A673 (cell line): ENCODE results near the gene ATG10. TPM values are rescaled to one million over a fixed set of nuclear protein-coding genes. Genes with fewer than 3 reads are reported as not detected.

Source experiments
- BruUV-seq: library from RNA; stranded (reverse); fragments of 400-500 nt; replicated peaks from 2 replicates; lab custom pipeline; 2021; lab: Mats Ljungman, UMichigan
- CTCF ChIA-PET: fragments of 300-600 bp; sonication (Branson Sonifier 250); formaldehyde crosslinking; loops from one replicate; lab custom pipeline; 2022; ENCODE audit warnings: antibody characterized with exemption; lab: Charles Lee
- POLR2A ChIA-PET: fragments of 300-600 bp; sonication (Branson Sonifier 250); formaldehyde crosslinking; loops from one replicate; lab custom pipeline; 2022; ENCODE audit warnings: antibody characterized with exemption; ENCODE audit not compliant: low non-redundant PET; lab: Charles Lee
- DNase-seq: peaks from one replicate; pipeline ENCODE4 v3.0.0-alpha.2; 2015; ENCODE audit warnings: low spot score
- H3K27ac ChIP-seq: fragments of 200-600 bp; sonication (generic); 2 replicates; pipeline ENCODE4 v1.5.1; 2016; ENCODE audit warnings: mixed run types, low read depth, mild to moderate bottlenecking, mixed read lengths, antibody characterized with exemption, low read length; ENCODE audit not compliant: poor library complexity, severe bottlenecking
- H3K27me3 ChIP-seq: fragments of 200-600 bp; sonication (generic); replicated peaks from 2 replicates; pipeline ENCODE4 v1.6.1; 2017; ENCODE audit warnings: mixed run types, low read depth, mild to moderate bottlenecking, mixed read lengths, antibody characterized with exemption, low read length; ENCODE audit not compliant: insufficient read depth, poor library complexity
- H3K36me3 ChIP-seq: fragments of 200-600 bp; sonication (generic); 2 replicates; pipeline ENCODE4 v1.6.1; 2016; ENCODE audit warnings: mixed run types, mild to moderate bottlenecking, mixed read lengths, antibody characterized with exemption, low read length; ENCODE audit not compliant: insufficient read depth, poor library complexity, severe bottlenecking
- H3K4me1 ChIP-seq: fragments of 200-600 bp; sonication (generic); 2 replicates; pipeline ENCODE4 v1.6.1; 2017; ENCODE audit warnings: mixed run types, mild to moderate bottlenecking, mixed read lengths, antibody characterized with exemption, low read length; ENCODE audit not compliant: insufficient read depth, poor library complexity, severe bottlenecking
- H3K4me3 ChIP-seq: fragments of 200-600 bp; sonication (generic); 2 replicates; pipeline ENCODE4 v1.5.1; 2016; ENCODE audit warnings: low read depth, mixed run types, mild to moderate bottlenecking, mixed read lengths, low read length; ENCODE audit not compliant: poor library complexity, severe bottlenecking
- H3K9me3 ChIP-seq: fragments of 200-600 bp; sonication (generic); 2 replicates; pipeline ENCODE4 v1.6.1; 2016; ENCODE audit warnings: mixed run types, low read depth, mild to moderate bottlenecking, mixed read lengths, antibody characterized with exemption, low read length; ENCODE audit not compliant: poor library complexity, severe bottlenecking
- EZH2 ChIP-seq: fragments of 200-600 bp; sonication (generic); IDR thresholded peaks from 2 replicates; pipeline ENCODE4 v1.6.1; 2017; ENCODE audit warnings: borderline replicate concordance, low read depth, mild to moderate bottlenecking, mixed read lengths, antibody characterized with exemption, low read length; ENCODE audit not compliant: poor library complexity, severe bottlenecking
- intact Hi-C: fragments of 100-400 bp; cut with micrococcal nuclease; formaldehyde crosslinking; loops from one replicate; pipeline ENCODE4 v1.10.0; 2022; ENCODE audit not compliant: unreplicated experiment
- total RNA-seq: library from RNA; stranded (reverse); gene quantifications from 2 replicates; pipeline ENCODE4 v1.2.3, GENCODE V29; 2021
- TF ChIP-seq, protein P1 (sequence below): fragments of 300-800, 200-600 bp; sonication (generic); conservative IDR thresholded peaks from 2 replicates; pipeline ENCODE4 v1.5.1; 2017; ENCODE audit warnings: low read depth, mild to moderate bottlenecking, antibody characterized with exemption, low read length, moderate library complexity, mixed read lengths

Gene ATG10
- total RNA-seq, 1 experiment from 2014 or later = 17.1 TPM

- no peaks in the 10 kb centered on the region for H3K36me3 ChIP-seq
- no peaks in the 10 kb centered on the region for H3K27me3 ChIP-seq
- no peak overlapping the region for H3K27ac ChIP-seq
- BruUV-seq = no TSS peak
- ChIA-PET CTCF (no interaction called here), POLR2A (no interaction called here)
- H3K9me3 ChIP-seq = no peaks in the 10 kb centered on the region
- no peak for DNase-seq
- peaks cover 4% of the 10 kb centered on the region for H3K4me1 ChIP-seq
- TF ChIP-seq, protein P1, sequence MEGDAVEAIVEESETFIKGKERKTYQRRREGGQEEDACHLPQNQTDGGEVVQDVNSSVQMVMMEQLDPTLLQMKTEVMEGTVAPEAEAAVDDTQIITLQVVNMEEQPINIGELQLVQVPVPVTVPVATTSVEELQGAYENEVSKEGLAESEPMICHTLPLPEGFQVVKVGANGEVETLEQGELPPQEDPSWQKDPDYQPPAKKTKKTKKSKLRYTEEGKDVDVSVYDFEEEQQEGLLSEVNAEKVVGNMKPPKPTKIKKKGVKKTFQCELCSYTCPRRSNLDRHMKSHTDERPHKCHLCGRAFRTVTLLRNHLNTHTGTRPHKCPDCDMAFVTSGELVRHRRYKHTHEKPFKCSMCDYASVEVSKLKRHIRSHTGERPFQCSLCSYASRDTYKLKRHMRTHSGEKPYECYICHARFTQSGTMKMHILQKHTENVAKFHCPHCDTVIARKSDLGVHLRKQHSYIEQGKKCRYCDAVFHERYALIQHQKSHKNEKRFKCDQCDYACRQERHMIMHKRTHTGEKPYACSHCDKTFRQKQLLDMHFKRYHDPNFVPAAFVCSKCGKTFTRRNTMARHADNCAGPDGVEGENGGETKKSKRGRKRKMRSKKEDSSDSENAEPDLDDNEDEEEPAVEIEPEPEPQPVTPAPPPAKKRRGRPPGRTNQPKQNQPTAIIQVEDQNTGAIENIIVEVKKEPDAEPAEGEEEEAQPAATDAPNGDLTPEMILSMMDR = no peak
- TF ChIP-seq EZH2 = no peak
- no peak overlapping the region for H3K4me3 ChIP-seq
- intact Hi-C loops = no loop called here
Measured at GRCh38 chr5:82301190-82301589, 329.4 kb downstream of the ATG10 start.

Other genes with a start within 250 kb of the ATG10 start
- gene SSBP2, start 220.9 kb upstream of the ATG10 start, total RNA-seq = 42.8 and 53.7 TPM in 2 replicates